ENCODE measurements around the gene RNF26.
A peak's percentile ranks its signal among the peaks of the same experiment; 100 is the strongest.

The RNF26 gene

DNA sequence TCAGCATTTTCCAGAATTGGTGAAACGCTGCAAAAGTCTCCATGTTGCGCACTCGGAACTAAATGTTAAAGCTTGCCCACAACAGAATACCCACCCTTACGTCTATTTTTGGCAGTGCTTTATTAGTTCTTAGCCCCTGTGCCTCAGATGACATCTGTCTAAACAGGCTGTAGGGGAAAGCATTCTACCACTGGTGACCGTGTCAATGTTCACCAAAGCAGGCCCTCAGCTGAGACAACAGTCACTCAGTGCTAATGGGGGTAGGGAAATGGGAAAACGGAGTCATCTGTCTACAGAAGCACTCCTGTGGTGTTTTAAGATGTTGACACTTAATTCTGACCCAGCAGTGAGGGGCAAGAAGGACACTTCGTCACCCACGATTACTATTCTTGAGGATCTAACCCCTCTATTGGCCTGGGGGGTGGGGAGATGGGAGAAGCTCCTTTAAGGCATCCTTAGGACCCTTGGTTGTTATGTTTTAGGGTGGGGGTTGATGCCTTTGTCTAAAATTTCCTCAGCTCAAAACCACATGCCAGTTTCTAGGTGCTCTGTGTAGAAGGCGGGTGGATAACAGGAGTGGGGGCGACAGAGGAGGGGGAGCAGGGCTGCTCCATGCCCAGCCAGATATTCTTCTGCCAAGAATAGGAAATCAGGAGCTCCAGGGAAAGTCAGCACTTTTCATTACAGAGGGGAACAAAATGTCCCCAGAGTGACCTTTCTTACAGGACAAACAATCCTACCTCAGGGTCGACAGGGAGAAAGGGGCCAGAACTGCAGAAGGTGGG, 27.8 kb downstream of the RNF26 start:
- TF ChIP-seq POLR2A (IDR thresholded peaks at IDR 0.05; ENCODE audit: low read depth, low read length) = no peak
- FAIRE-seq (no peak), DNase-seq (ENCODE audit: insufficient read length, low spot score) (no peak)

DNA sequence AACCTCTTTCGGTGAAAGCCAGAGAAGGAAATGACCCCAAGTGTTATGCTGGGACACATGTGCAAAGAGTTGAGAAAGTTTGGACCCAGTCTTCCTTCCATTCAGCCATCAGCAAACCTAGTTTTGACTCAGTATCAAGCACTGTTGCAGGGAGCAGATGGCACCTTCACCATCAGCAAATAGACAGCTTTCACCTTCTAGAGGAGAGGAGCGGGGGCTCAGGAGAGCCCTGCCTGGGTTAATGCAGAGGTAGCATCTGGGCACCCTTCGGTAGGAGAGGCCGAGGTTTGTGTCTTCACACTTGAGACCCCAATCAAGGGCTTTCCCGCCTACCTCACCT, 28.4 kb downstream of the RNF26 start:
- no peak for TF ChIP-seq POLR2A (IDR thresholded peaks at IDR 0.05; ENCODE audit: low read depth, low read length)
- DNase-seq (ENCODE audit: insufficient read length, low spot score) (no peak), FAIRE-seq (no peak)

DNA sequence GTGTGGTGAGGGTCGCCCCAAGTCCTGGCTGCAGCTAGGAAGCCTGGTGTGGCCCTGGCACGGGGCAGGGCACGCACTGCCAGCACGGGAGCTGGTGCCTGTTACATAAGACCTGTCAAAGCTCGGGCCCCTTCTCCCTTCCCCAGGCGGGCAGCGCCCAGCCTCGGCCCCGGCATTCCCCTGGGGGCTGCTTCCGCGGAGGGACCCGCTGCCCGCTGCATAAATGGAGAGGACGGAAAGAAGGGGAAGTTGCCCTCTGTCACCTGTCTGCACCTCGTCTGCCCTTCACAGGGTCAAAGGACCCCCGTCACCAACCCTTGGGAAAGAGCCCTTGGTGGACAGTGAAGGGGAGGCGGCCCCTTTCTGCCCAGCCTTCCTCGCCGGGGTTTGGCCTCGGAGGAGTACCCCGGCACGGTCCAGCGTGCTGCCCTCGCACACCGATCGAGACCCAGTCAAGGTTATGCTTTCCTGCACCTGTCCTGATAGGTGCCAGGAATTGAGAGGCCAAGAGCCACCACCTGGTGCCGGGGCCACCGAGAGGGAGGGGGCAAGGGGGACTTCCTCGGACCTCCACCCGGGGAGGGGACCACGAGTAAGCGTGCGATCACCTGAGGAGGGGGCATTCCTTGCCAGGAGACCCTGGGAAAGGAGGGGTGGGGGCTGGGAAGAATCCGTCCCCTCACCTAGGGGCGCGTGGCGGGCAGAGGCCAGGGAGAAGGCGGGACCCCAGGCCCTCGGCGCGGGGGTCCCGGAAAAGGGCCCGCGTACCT, 28.9 kb downstream of the RNF26 start:
- FAIRE-seq (no peak), DNase-seq (ENCODE audit: insufficient read length, low spot score) (no peak)
- no peak for TF ChIP-seq POLR2A (IDR thresholded peaks at IDR 0.05; ENCODE audit: low read depth, low read length)

DNA sequence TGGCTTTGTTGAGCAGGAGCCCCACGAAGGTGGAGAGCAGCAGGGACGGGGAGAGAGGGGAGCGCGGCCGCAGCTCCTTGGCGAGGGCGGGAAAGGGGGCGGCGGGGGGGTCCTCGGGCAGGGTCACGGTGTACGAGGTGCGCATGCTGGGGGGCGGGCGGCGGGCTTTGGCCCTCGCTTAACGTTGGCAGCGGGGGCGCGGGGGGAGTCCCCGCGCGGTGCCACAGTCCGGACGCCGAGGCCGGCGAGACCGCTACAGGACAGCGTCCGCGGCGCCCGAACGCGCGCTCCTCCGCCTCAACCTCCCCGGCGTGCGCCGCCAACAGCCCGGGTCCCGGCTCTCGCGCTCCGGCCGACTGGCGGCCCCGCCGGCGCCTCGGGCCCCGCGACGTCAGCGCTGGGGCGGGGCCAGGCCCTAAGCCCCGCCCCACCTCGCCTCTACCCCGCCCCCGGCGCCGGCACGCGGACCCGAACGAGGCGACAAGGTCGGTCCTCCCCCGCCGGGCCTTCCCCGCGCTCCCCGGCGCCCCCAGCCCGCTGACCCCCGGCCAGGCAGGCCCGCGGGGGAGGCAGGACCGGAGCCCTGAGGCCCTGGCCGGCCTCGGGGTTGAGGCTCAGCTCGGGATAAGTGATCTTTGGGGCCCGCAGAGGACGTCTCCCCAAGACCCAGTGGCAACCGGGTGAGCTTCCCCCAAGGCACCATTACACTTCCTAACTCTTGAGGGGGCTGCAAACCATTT, 29.7 kb downstream of the RNF26 start:
- FAIRE-seq (no peak), DNase-seq (ENCODE audit: insufficient read length, low spot score) (no peak)
- 0 out of 2 replicates have a peak, but pooled peaks have one; percentile 23 for TF ChIP-seq POLR2A (IDR thresholded peaks at IDR 0.05; ENCODE audit: low read depth, low read length)

DNA sequence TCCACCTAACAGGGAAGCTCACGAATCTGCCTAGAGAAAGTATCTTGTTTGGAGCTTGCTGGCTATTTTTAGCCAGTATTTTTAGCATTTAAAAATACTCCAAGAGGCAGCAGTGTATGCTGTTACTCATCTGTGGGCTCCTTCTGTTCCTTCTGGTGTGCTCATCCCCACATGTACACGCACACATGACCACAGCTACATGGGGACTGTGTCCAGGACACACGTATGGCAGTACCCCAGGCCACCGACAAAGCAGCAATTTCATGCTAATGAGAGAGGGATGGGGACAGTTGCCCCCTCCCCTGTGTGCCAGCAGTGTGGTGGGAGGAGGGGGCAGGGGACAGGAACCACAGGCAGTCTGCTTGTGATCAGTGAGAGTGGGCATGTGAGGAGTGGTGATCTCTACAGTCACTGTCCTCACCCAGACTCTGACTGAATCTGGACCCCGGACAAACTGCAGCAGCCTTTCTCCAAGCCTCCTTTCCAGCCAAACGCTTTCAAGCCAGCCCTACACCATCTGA, 30.8 kb downstream of the RNF26 start:
- DNase-seq (ENCODE audit: insufficient read length, low spot score) (no peak), FAIRE-seq (no peak)
- TF ChIP-seq POLR2A (IDR thresholded peaks at IDR 0.05; ENCODE audit: low read depth, low read length) = no peak

DNA sequence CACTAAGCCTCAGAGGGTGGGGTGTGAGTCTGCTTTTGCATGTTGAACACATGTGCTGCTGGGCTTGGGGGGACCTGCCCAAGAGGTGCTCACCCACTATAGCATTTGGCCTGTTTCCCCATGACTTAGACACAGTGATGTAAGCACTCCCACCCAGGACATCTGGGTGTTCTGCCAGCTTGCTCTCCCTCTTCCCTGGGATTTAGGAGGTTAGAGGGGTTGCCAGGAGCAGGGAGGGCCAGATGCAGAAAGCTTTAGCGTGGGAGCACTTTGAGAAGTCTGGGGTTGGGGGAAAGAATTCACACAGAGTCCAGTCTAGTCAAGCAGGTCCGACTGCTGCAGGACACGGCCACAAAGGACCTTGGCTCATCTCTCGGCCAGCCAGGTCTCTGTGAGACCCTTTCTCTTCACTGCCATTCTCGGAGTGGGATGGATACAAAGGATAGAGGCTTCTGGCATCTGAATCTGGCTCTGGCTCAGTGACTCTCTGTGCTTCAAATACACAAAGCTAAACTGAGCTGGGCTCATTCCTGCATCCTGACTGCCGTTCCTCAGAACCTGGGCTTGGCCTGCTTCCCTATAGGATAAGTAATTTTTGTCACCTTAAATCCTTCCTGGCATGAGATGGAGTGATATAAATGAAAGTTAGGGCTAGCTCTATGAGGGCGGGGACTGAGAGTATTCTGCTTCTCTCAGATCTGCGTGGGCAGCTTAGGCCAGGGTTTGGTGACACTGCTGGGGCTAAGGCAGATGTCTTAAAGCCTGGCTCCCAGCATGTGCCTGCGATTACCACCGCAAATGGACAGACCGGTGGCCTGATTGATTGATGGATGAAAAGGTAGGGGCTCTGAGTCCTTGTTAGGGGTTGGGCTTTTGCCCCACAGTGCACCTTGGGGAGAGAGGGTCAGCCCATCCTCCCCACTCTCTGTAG, 32.6 kb downstream of the RNF26 start:
- TF ChIP-seq POLR2A (IDR thresholded peaks at IDR 0.05; ENCODE audit: low read depth, low read length) = no peak
- FAIRE-seq (no peak), DNase-seq (ENCODE audit: insufficient read length, low spot score) (no peak)

DNA sequence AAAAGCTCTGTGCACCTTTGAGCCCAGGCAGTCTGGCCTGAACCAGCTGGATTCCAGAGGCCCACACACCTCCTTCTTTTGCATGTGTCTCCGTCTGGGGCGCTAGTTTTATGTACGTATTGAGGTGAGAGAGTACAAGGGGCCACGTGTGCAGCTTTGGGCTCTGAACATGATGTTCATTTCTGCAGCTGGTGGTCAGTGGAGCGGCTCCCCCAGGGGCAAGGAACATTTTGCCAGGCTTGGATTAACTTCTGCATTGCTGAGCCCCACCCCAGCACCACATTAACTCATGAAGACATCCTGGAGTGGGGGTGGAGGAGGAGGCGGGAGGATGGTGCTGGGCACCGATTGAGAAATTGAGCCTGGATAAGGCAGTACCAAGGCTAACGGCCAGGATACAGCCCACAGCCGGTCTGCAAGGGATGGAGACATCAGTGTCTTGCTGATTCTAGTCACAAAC, 33.4 kb downstream of the RNF26 start:
- no peak for DNase-seq (ENCODE audit: insufficient read length, low spot score)
- FAIRE-seq = no peak
- TF ChIP-seq POLR2A (IDR thresholded peaks at IDR 0.05; ENCODE audit: low read depth, low read length) = no peak

DNA sequence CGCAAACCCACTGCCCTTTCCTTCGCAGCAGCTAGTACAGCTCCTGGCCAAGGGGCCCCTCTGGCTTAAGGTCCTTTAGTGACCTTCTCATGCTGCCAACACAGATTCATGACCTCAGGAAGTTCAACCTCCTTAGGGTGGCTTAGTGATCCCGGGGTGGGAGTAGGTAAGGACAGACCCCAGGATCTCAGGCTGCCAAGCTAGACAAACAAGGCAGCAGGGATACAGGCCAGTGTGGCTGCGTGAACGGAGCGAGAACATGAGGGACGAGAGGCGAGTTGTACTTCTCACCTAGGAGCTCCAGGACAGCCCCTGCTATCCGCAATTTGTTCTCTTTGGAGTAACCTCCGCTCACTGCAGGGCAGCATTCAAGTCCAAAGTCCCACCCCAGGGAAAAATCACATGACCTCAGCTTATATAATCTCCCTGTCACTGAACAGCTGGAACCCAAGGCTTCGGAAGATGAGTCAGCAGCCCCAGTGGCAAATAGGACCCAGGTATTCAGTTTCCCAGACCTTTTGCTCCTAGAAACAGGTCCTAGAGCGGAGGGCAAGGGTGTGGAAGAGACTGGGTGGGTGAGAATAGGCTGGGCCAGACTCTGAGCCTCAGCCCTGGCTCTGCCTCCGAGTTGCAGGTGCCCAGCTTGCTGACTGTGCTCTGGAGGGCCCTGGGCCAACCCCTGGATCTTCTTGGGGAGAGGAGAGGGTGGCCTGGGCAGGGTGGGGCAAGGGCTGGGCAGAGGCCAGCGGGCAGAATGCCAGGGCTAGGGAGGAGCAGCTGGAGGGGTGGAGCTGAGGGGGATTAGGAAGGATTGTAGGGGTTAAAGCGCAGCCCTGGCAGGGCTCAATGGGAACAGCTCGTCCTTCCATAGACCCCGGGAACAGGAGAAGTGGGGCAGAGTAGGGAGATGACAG, 34.1 kb downstream of the RNF26 start:
- no peak for DNase-seq (ENCODE audit: insufficient read length, low spot score)
- TF ChIP-seq POLR2A (IDR thresholded peaks at IDR 0.05; ENCODE audit: low read depth, low read length) = no peak
- no peak for FAIRE-seq

DNA sequence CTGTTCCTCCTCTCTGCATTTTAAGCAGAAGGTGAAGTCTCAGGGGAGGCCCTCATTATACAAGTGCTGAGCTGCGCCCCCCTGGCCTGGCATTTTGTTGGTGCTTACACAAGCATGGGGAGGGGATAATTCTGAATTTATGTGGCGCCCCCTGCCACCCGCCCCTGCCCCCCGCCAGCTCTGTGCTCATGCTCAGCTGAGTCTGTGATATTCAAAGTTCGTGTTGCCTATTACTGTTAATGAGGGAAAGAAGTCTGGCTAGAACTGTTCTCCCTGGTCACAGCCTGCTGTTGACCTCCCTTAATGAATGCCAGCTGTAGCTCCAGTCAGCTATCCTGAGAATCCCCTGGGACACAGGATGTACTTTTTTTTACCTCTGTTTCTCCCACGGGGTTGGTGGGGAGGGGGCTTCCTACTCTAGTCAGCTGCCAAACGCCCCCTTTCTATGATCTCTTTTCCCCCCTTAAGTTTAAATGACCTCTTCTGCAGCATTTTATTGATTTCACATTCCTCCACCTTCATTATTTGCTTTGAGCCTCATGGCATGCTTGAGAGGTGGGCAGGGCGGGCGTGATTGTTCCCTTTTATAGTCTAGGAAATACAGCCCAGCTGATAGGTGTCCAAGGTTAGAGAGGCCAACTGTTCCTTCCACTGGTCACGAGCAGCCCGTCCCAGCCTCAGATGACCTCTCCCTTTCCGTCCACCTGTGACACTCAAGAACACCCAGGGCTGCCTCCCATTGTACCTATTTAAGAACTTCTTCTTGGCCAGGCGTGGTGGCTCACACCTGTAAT, 35.0 kb downstream of the RNF26 start:
- FAIRE-seq (no peak), DNase-seq (ENCODE audit: insufficient read length, low spot score) (no peak)
- TF ChIP-seq POLR2A (IDR thresholded peaks at IDR 0.05; ENCODE audit: low read depth, low read length) = no peak

DNA sequence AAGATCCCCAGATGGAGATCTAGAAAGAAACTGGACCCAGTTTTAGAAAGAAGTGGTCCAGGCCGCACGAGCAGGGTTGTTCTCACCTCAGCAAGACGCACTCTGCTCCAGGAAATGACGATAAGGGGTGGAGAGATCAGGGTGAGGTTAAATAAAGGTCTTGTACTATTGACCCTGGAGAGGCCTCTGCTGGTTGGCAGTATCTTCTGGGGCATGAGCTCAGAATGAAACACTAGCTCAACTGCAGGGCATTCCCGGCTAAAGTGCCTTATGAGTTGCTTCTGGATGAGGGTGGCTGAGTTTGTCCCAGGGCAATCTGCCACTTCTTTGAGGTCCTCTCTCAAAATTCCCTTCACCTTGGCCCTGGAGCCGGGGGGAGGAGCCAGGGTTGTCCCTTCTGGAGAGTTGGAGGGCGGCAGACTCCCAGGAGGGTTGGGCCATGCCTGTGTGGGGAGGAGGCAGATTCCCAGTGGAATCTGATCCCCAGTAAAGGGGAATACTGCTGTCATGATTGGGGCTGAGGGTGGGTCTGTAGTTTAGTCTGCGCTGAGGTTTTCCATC, 36.2 kb downstream of the RNF26 start:
- no peak for TF ChIP-seq POLR2A (IDR thresholded peaks at IDR 0.05; ENCODE audit: low read depth, low read length)
- FAIRE-seq (no peak), DNase-seq (ENCODE audit: insufficient read length, low spot score) (no peak)

DNA sequence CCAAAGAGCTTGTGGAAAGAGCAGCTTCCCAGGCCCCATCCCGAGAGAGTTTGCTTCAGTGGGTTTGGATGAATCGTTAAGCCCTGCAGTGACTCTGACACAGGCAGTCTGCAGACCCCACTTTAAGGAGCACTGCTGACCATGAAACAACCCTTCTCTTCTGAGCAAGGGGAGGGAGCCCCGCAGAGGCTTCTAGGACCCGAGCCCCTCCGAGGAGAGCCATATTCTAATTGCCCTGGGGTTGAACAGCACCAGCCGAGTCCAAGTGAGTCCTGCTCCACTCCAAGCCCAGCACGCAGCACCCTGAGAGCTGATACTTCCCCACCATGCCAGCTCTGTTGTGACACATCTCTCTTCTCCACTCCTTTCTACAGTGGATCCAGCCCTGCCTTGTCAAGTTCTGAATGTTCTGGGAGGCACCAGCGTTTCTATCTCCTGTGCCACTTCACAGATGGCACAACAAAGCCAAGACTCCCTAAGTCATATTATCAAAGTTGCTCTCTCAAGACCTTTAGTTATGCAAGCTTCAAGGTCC, 36.8 kb downstream of the RNF26 start:
- FAIRE-seq (no peak), DNase-seq (ENCODE audit: insufficient read length, low spot score) (no peak)
- TF ChIP-seq POLR2A (IDR thresholded peaks at IDR 0.05; ENCODE audit: low read depth, low read length) = no peak
